Amniotic stem cell (primary cell): Measurements from ENCODE around the gene OR2T2.
"Not testable (repeated sequence)": the region's sequence is repeated elsewhere in the genome, so short reads cannot be mapped to it uniquely, and the experiment has no call there.

Experiments
- DNase-seq: peaks from one replicate; lab custom pipeline; 2025; lab: John Stamatoyannopoulos, UW

OR2T2 gene

DNA sequence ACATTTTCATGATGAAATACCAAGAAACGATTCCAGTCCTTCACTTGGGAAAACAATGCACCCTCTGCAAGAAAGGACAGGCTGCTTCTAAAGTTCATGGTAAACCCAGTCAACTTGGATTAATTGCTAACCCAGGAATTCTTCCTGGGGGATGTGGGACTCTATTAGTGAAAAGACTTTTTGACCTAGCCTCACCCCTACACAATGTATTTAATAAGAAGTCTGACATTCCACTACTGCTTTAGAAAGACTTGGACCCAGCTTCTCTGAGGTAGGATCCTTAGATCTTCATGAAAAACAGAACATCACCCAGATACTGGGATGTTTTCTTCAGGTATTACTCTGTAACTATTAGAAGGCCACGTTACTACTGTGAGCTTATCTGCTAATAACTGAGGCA lies at the start of gene OR2T2:
Gene OR2T2, plus strand, starts transcription at position 239 of the 400 bp plus-strand sequence. CDS start 7,161 bp downstream, outside the sequence.
- DNase-seq: not testable (repeated sequence)

DNA sequence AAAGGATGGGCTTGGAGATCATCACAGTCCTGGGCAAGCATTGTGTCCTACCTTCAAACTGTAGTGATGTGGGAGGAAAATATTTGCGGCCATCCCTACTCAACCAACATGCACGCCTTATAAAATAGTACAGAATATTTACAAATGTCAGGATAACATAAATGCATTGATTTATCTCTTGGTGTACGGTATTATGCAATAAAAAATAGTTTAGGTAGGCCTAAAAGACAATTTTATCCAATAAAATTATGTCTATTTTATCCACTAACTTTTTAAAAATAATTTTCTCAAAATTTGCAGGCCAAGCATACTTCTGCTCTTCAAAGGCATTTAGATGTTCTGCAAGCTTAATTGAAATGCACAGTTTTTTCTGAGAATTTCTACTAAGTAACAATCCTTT lies 42.7 kb upstream of the OR2T2 start, which contains the start of gene OR2T1:
Gene OR2T1, plus strand, starts transcription at position 301 of the 400 bp plus-strand sequence. CDS start 3,100 bp downstream, outside the sequence.
- no peak for DNase-seq

GRCh38 chr1:248404024-248404423 lies 41.4 kb upstream of the OR2T2 start:
- no peak for DNase-seq

GRCh38 chr1:248406721-248407692 lies 38.4 kb upstream of the OR2T2 start:
- DNase-seq: no peak

DNA sequence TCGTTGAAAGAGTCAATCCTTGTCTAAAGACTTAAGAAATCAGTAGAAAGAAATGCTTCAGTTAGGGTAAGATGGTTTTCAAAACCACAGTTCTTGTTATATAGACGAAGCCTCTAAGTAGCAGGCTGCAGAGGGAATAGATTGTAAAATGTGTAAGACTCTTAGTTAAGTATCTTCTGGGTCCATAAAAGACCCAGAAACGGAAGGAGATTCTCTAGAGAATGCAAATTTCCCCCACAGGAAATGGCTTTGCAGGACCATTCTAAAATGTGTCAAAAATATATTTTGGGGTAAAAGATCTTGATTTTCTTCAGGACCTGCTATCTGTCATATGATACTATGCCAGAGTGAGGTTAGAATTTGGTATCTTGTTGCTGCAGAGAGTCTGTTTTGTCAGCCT lies 29.2 kb upstream of the OR2T2 start:
- DNase-seq: no peak

- DNase-seq: no peak
These were observed 27.6 kb upstream of the OR2T2 start for GRCh38 chr1:248417854-248418253.

GRCh38 chr1:248421384-248421783 lies 24.1 kb upstream of the OR2T2 start:
- no peak for DNase-seq

DNA sequence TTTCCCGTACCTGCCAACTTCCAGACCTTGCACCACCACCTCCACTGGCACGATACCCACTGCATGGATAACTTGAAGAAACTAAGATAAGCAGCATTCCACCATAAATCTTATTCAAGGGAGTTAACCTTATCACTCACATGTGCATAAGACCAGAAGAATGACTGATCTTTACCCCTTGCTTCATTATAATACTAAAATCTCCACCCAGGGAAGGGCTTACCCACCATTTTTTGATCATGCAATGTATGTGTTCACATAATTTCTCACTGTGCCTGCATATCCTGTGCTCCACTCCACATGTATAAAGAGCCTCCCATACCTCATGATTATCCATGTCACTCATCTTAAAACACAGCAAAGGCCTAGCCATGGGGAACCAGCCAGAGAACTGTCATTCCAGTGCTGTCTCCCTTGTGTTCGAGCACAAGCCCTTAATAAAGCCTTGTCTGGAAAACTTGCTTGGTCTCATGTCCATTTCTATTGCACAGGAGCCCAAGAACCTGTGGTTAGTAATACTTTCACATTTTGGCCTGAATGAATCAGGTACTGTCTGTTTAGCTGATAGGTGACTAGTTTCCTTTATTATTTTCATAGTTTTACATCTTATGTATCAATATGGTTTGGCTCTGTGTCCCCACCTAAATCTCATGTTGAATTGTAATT lies 17.8 kb upstream of the OR2T2 start:
- DNase-seq: not testable (repeated sequence)

DNA sequence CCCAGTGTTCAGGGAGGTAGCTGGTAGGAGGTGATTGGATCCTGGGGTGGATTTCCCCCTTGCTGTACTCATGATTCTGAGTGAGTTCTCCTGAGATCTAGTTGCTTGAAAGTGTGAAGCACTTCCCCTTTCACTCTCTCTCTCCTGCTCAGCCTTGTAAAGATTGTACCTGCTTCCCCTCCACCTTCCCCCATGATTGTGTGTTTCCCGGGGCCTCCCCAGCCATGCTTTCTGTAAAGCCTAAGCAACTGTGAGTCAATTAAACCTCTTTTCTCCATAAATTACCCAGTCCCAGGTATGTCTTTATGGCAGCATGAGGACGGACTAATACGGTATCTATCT lies 17.3 kb upstream of the OR2T2 start:
- not testable (repeated sequence) for DNase-seq

DNA sequence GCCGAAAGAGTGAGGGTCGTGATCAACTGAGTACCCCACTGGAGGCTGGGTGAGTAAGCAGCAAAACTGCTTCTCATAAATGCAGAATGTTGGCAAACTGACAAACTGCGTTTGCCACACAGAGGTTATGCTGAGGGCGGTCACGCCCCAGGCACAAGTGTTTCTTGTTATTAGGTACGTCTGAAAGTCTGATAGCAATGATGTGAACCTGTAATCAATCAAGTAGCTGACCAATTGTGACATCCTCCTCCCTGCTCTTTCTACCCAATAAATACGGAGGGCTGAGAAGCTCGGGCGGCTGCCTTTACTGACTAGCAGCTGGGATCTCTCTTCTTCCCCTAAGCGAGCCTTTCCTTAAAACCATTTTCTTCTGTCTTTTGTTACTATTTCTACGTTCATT lies 13.8 kb upstream of the OR2T2 start:
- DNase-seq: not testable (repeated sequence)

GRCh38 chr1:248432201-248432600 lies 13.2 kb upstream of the OR2T2 start:
- DNase-seq: not testable (repeated sequence)

GRCh38 chr1:248433811-248434415 lies 11.5 kb upstream of the OR2T2 start:
- not testable (repeated sequence) for DNase-seq

DNA sequence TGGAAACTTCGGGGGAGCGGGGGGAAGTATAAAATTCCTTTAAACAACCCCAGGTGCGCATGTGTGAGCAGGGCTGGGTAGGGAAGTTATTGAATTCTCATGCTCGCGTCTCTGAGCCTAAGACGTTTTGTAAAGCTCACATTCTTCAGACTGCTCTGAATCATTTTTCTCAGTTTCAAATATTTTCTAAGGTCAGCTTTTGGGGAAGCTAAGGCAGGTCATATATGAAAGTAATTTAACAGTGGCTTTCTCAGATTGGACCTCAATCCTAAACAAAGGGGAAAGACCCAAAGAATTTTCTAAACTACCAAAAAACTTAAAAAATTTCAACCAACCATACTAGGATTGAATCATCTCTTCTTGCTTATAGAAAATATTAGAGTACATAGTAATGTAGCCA lies 10.5 kb upstream of the OR2T2 start:
- DNase-seq: not testable (repeated sequence)

GRCh38 chr1:248436303-248436702 lies 9.1 kb upstream of the OR2T2 start:
- not testable (repeated sequence) for DNase-seq

DNA sequence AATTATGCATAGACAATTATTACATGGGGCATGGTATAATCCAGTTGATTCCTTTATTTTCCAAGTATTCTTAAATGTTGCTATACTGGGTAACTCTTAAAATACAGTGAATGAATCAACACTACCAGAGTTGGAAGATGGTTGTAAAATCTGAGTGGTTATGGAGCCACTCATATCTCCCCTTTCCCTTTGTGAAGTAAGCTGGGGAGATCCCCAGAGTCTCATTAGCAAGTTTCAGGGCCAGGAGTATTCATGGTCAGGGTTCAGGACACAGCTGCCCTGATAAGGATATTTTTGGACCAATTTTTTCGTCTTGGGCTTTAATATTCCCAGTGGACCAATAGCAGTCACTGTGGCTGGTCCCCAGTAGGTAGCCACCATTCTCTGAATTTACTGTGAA lies 6.8 kb upstream of the OR2T2 start:
- DNase-seq: not testable (repeated sequence)

DNA sequence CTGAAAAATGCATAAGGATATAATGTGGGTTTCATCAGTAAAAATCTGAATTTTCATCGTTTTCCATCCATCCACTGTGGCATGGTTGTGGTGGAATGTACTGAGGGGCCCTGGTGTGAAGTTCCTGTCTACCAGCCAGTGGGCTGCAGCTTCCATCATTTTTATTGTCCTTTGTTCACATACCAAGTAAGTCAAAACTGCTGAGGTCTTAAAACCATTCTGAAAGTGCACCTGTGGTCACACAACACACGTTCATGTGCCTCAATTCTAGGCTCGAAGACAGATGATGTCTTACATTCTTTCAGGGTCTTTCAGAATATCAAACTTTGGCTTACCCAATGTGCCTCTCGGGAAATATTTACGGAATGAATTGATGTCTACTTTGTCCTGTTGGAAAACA lies 6.2 kb upstream of the OR2T2 start:
- not testable (repeated sequence) for DNase-seq

GRCh38 chr1:248442500-248443277 lies 2.7 kb upstream of the OR2T2 start:
- DNase-seq: not testable (repeated sequence)

GRCh38 chr1:248444603-248445002 lies 834 bp upstream of the OR2T2 start:
- not testable (repeated sequence) for DNase-seq

DNA sequence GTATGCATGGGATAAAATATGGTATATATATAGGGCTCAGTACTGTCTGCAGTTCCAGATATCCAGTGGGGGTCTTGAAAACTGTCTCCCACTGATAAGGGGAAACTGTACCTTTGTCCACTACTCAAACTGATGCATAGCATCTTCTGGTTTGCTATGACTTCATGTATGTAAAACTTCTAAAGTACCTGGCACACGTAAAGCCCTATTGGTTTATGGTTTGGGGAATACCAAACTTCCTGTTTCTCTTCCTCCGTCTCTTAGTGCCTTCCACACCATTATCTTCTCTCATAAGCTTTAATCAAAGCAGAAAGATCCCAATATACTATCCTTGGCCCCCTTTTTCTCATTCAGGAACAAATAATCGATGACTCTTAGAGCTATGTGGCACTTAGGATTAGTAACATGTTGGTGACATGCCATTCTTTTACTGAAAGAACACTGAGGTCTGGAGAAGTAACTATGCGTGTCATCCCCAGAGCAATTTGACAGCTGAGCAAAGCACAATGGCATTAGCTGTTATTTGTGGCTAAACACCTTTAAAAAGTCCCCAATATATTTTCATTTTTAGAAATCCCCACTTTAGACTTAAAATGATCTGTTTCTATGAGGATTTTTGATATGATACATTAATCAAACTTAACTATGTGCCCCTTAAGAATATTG lies 3.1 kb downstream of the OR2T2 start:
- DNase-seq: not testable (repeated sequence)

- DNase-seq: not testable (repeated sequence)
These were observed 4.5 kb downstream of the OR2T2 start for GRCh38 chr1:248449821-248450465.
